ENCODE results near the gene BRI3. TPM values are rescaled to one million over a fixed set of nuclear protein-coding genes. Genes with fewer than 3 reads are reported as not detected.

The BRI3 gene
- total RNA-seq, 1 donor from 2014 or later: 516 TPM

GRCh38 chr7:98235901-98236300 lies 45.6 kb upstream of the BRI3 start:
- H3K9me3 ChIP-seq: no peaks in the 10 kb centered on the region
- H3K27me3 ChIP-seq (ENCODE audit: low read depth): no peaks in the 10 kb centered on the region
- no peak overlapping the region for H3K4me3 ChIP-seq
- intact Hi-C loops (cut with DNase I): no loop called here
- H3K27ac ChIP-seq: no peak overlapping the region
- H3K4me1 ChIP-seq: no peaks in the 10 kb centered on the region
- ATAC-seq (no peak), DNase-seq (no peak)
- H3K36me3 ChIP-seq: peaks cover 74% of the 10 kb centered on the region
- no peak for TF ChIP-seq CTCF (IDR thresholded peaks at IDR 0.05)

- TF ChIP-seq CTCF (IDR thresholded peaks at IDR 0.05): no peak
These were observed 44.9 kb upstream of the BRI3 start for GRCh38 chr7:98236355-98237185.

GRCh38 chr7:98238076-98238475 lies 43.4 kb upstream of the BRI3 start:
- Histone ChIP-seq H3K9me3 (no peaks in the 10 kb centered on the region), H3K27ac (no peak overlapping the region), H3K36me3 (peaks cover 60% of the 10 kb centered on the region), H3K4me1 (peaks cover 4% of the 10 kb centered on the region), H3K27me3 (ENCODE audit: low read depth) (no peaks in the 10 kb centered on the region), H3K4me3 (no peak overlapping the region)
- TF ChIP-seq CTCF (IDR thresholded peaks at IDR 0.05): no peak
- intact Hi-C loops (cut with DNase I): no loop called here
- ATAC-seq: no peak
- no peak for DNase-seq

More at GRCh38 chr7:98236355-98237185, 44.9 kb upstream of the BRI3 start:
- Histone ChIP-seq H3K4me3 (no peak overlapping the region), H3K27me3 (ENCODE audit: low read depth) (no peaks in the 10 kb centered on the region), H3K36me3 (peaks cover 74% of the 10 kb centered on the region), H3K9me3 (no peaks in the 10 kb centered on the region), H3K27ac (no peak overlapping the region), H3K4me1 (peaks cover 1% of the 10 kb centered on the region)
- DNase-seq (no peak), ATAC-seq (no peak)
- intact Hi-C loops (cut with DNase I): no loop called here

DNA sequence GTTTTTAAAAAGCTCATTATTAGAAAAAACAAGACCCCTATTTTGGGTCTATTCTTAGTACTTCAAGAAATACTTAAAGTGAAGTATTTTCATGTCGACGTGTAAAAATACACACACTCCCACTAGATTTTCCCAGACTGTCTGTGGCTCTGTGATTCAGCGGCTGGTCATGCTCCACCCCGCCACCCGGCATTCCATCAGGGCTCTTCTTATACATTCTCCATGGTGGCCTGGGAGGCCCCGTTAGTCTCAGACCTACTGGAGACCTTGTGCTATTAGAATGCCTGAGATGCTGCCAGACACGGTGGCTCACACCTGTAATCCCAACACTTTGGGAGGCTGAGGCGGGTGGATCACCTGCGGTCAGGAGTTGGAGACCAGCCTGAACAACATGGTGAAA lies 42.5 kb upstream of the BRI3 start:
- Histone ChIP-seq H3K4me1 (peaks cover 4% of the 10 kb centered on the region), H3K4me3 (no peak overlapping the region), H3K27ac (no peak overlapping the region), H3K9me3 (no peaks in the 10 kb centered on the region), H3K36me3 (peaks cover 59% of the 10 kb centered on the region), H3K27me3 (ENCODE audit: low read depth) (no peaks in the 10 kb centered on the region)
- DNase-seq (no peak), ATAC-seq (no peak)
- intact Hi-C loops (cut with DNase I): no loop called here
- TF ChIP-seq CTCF (IDR thresholded peaks at IDR 0.05): no peak

- Histone ChIP-seq H3K9me3 (no peaks in the 10 kb centered on the region), H3K4me3 (no peak overlapping the region), H3K4me1 (peaks cover 8% of the 10 kb centered on the region), H3K36me3 (peaks cover 62% of the 10 kb centered on the region), H3K27me3 (ENCODE audit: low read depth) (no peaks in the 10 kb centered on the region), H3K27ac (no peak overlapping the region)
- no peak for DNase-seq
- peak; percentile 78 for TF ChIP-seq CTCF (IDR thresholded peaks at IDR 0.05)
- ATAC-seq: peak; percentile 48 to 51
- intact Hi-C loops (cut with DNase I): no loop called here
These were observed 40.4 kb upstream of the BRI3 start for GRCh38 chr7:98240961-98241673.
